GM12874 (cell line): Measurements from ENCODE around the gene NFYB.

Experiments used
- CTCF ChIP-seq: IDR thresholded peaks from 2 replicates; pipeline ENCODE4 v1.5.1; 2011; ENCODE audit warnings: low read depth, mild to moderate bottlenecking, control low read depth, low read length, moderate library complexity; ENCODE audit not compliant: insufficient read depth

The NFYB gene

DNA sequence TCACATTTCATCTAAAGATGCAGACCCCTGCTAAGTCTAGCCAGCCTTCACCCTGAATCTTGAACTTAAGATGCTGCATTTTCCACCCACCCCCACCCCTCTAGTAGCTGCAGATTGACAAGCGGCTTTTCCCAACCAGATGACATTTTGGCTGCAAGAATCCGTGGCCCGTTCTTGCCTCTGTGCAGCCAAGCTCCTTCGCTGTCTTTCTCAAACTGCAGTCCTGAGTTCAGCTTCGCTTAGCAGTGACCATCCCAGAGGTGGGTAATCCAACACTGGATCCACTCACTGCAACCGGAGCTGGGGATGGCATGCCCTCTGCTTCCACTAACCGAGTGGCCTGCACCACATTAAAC, 765 bp upstream of the NFYB start:
- no peak for TF ChIP-seq CTCF

DNA sequence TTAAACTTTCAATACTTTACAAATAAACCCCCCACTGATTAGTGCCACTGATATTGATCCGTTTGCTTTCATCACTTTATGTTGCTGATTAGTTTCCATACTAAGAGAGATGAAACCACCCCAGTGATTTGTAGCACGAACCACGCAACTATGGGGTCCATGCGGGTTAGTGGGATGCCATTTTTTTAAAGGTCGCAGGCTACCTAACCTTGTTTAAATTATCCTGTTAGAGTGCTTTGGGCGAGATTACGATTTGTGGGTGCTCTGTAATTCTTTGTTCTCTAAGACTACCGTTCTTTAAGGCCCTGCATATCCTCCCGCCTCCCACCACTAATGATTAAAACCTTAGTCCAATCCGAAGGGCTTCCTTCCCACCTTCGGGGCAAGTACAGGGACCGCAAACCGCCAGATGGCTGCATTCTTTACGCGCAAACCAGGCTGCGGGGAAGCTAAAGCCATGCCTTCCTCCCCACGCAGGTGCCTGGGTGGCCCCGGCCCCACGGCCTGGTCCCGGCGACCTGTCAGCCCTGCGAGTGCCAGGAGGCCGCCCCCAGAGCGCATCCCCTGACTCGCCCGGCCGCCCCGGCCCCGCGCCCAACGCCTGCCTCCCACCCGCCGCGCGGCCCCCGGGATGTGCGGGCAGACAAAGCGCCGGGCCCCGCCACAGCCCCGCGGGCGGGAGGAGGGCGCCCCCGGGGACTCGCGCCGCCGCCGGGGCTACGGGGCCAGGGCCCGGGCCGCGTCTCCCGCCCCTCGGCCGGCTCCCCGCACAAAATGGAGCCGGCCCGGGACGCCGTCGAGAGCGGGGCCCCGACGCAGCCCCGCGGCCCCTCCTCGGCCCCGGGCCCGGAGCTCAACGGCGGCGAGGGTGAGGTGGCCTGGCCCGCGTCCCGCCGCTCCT, 759 bp downstream of the NFYB start:
- TF ChIP-seq CTCF: no peak

DNA sequence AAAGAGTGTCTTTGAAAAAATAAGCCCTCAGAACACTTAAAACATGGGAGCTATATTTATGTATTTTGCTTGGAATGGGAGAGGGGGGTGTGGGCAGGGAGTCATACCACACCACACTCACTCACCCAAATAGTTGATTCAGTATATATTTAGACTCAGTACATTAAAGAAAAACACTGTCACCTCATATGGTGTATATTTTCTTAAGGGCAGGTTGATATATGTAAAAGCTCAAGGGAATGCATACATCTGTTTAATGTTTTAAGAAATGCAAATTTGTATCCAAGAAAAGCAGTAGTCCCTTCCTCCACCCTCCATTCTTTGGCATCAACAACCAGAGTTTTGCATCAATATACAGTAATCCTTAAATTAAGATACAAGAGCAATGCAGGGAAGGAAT, 1.4 kb downstream of the NFYB start:
- TF ChIP-seq CTCF: no peak

DNA sequence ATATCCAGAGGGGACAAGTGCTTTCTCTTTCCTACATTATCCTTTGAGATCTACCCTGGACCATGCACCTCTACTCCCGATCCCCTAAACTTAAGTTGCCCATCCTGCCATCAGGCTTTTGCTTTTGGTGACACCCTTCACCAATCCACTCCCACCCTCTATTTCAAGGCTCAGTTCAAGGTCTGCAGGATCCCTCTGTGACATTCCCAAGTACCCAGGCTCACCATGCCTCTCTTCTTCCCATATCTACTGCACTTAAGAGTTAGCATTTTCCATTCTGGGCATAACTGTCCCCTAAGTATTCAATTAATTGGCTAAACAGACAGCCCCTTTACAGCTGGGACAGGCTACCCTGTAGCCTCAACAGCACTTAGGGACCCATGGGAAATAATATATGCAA, 3.1 kb downstream of the NFYB start:
- no peak for TF ChIP-seq CTCF

DNA sequence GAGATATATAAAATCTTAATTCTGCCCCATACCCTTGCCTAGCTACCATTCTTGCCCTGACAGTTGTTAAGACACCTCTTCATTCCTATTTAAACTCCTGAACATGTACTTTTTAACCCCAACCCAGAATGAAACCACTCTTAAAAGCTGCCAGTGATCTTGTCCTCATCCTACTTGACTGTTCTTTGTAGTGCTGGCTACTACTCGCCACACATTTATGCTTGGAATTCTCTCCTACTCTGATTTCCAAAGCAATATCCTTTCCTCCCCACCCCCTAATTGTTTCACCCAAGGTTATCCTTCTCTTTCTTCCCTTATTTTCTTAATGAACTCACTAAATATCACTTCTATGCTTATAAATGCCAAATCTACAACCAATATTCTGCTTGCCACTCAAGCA, 4.1 kb downstream of the NFYB start:
- no peak for TF ChIP-seq CTCF

- TF ChIP-seq CTCF: no peak
Measured at GRCh38 chr12:104133321-104133720, 4.7 kb downstream of the NFYB start.

- no peak for TF ChIP-seq CTCF
Measured at GRCh38 chr12:104132351-104132956, 5.6 kb downstream of the NFYB start.
